CD4-positive, alpha-beta T cell treated with Interleukin-21 for 1 hour (primary cell): ENCODE measurements around the gene TFB1M.

Experiments
- DNase-seq: peaks from one replicate; pipeline ENCODE4 v3.0.0-alpha.2; 2020

Gene TFB1M

DNA sequence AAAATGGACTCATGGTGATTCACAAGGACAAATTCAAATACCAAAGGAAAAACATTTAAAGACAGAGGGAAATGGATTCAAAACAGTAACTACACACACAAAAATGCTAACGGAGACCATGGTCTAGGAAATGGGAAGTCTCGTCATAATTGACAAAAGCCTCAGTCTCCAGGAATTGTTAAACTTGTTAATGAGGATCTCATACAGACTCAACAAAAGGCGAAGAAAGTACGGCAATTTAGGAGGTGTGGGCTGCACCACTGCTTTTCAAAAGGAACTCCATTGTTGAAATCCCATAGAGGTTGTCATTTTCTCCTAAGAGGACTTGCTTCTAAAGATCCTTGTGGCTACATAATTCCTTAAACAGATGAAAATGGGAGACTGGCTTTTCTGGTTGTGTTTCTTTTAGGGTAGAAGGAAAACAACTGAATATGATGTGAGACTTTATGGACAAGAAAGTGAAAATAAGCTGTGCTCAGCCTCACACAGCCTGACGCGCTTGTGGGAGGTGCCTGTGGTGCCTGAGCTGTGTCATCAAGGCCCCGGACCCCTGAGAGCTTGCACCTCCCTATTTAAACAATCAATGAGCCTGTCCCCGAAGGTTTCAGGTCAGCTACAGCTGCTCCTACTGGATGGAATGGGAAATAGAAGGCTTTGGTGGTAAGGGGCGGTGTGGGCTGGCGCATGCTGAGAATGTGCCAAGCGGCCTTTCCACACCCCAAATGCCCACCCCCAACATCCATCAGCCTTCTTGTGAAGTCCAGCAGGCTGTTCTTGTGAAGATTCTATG, 53.0 kb downstream of the TFB1M start:
- DNase-seq, result no peak

DNA sequence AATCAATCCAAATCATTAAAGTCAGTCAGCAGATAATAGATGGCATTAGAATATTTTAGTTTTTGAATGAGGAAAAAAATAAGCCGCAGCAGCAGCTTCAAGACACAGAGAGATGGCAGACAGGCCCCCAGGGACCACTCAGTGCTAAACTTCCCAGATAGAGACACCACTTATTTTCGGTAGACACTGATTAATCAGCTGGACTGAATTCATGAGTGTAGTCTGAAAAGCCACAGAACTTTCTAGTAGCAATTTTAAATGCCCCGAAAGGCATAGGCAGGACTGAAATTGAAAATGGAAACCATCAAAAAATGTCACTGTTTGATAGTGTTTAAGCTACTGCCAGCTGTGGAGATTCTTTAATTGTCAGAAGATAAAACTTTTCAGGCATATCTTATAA, 53.6 kb downstream of the TFB1M start:
- no peak for DNase-seq

DNA sequence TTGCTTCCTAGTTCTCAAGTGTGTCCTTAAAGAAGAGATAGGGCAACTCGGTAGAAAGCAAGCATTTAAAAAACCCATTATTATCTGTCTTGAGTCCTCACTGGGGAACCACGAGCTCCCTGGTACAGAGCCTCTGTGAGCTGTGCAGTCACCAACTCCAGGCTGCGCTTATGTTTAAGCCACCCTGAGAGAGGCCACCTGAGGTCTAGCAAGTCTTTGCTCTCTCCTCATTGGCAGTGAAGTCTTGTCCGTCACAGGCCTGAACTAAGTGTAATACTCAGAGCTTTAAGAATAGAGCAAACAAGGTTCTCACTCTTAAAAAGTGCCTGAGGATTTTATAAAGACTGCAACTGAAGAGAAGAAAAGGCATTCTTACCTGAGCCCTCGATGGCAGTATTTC, 54.4 kb downstream of the TFB1M start:
- DNase-seq, result no peak

DNA sequence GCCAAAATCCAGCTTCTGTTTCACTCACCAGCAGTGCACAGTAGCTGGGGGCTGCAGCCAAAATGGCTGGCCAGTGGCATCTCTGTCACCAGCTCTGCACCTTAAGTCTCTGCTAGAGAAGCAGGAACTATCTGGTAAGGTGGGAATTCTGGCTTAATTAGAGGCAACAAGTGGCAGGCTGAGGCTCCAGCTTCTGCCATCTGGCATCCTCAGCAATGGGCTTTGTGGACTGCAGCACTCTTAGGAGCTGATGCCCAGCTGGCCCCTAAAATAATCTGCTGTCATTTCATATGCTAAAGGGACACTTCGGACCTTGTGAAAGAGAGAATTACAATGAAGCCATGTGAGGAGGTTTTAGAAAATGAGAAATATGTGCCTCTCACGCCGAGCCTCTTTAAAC, 55.1 kb downstream of the TFB1M start:
- DNase-seq, result no peak

DNA sequence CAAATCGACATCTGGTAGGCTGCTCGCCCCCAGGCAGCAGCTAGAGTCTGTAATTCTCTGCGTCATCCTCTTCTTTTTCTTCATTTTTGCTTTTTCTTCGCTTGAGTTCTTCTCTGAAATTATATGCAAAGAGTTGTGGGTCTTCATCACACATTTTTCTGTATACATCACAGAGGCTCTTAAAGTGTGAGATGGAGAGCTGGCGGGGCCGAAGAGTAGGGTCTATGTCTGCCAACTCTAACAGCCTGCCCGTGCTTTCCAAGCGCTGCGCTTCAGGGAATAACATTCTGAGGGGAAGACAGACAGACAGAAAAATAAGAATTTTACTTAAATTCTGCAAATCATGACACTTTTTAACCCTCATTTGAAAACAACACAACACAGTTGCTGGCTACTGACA, 56.5 kb downstream of the TFB1M start:
- DNase-seq, result no peak

DNA sequence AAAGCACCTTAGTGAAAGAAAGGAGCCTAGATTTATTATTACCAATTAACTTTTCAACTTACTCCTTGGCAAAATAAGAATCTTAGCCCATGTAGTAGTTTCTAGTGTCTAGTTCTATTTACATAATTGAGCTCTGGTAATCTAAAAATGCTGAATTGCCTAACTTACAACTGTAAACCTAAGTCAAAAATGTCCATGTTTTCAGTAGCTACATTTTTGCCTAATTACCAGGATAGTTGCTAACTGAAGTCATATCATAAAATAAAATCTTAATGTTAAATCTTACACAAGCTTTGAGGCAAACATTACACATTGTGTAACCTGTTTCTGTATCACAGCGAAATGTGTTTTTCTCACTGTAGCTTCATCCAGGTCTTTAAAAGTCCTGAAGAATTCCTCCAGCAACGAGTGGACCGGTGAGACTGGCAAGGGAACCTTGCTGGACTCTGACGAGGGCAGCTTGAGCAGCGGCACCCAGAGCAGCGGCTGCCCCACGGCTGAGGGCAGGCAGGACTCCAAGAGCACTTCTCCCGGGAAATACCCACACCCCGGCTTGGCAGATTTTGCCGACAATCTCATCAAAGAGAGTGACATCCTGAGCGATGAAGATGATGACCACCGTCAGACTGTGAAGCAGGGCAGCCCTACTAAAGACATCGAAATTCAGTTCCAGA, 58.0 kb downstream of the TFB1M start:
- DNase-seq, result no peak

DNA sequence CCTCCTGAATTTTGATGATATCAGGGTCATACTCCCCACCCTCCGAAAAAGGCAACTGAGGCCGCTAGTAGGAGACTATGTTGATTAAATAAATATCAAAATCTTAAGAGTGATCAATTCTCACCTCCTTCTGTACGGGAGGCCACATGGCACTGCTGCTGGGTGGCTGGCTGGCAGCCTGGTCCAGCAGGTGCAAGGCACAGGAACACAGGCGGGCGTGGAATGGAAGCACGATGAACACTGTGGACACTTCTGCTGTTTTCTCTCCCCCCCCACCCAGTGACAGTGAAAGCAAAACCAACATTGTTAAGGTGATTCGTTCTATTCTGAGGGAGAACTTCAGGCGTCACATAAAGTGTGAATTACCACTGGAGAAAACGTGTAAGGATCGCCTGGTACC, 60.1 kb downstream of the TFB1M start:
- no peak for DNase-seq

DNA sequence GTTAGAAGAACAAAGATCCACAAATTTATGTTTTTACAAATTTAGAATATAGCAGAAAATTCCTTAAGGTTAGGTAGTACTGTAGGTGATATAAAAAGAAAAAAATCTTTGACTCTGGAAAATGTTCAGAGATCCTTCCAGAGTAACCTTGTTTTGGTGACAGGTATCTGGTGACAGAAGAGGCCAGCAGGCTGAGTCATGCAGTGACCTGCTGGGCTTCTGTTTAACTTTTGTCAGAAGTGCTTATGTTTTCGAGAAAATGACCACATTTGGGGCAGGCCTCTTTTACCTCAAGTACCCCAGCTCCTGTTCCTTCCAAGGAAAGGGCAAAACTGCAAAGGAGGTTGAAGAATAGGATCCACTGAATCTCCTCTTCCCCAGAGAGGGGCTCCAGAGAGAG, 60.9 kb downstream of the TFB1M start:
- no peak for DNase-seq

DNA sequence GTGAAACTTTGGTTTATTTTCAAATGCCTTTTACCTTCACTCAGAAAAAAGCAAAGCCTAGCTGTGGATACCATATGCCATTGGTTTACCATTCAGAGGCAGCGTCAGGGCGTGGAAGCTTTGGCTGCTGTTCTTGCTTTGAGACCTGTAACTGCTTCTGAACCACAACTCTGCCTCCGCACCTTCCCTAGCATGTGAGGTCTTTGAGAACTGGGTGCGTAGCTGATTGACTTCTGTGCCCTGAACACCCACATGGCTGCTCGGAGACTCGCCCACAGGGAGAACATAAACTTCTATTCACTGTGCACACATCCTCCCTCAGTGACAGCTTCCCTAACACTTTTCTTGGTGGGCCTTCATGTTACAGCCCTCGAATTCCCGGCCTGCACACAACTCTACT, 61.7 kb downstream of the TFB1M start:
- no peak for DNase-seq

DNA sequence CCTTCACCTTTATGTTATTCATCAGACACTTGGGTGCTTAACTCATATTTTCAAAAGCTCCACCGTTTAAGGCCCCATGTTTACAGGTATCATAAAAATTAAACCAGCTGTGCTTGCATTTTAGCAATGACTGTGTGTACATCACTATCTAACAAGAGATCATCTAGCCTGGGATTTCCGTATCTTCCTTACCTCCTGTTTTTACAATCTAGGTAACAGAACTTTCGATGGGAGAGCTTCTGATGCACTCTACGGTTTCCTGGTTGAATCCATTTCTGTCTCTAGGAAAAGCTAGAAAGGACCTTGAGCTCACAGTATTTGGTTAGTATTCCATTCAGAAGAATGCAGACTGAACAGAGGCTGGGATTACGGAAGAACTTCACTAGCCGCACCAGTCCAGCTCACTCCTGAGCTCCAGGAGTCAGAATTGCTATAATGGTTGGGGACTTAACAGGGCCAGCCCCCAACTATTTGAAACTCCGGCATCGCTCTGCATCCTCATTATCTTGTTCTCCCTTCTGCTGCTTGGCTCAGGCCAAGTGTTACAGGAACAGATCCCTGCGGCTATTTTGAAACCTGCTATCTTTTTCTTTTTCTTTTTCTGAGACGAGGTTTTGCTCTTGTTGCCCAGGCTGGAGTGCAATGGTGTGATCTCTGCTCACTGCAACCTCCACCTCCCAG, 63.4 kb downstream of the TFB1M start:
- no peak for DNase-seq

DNA sequence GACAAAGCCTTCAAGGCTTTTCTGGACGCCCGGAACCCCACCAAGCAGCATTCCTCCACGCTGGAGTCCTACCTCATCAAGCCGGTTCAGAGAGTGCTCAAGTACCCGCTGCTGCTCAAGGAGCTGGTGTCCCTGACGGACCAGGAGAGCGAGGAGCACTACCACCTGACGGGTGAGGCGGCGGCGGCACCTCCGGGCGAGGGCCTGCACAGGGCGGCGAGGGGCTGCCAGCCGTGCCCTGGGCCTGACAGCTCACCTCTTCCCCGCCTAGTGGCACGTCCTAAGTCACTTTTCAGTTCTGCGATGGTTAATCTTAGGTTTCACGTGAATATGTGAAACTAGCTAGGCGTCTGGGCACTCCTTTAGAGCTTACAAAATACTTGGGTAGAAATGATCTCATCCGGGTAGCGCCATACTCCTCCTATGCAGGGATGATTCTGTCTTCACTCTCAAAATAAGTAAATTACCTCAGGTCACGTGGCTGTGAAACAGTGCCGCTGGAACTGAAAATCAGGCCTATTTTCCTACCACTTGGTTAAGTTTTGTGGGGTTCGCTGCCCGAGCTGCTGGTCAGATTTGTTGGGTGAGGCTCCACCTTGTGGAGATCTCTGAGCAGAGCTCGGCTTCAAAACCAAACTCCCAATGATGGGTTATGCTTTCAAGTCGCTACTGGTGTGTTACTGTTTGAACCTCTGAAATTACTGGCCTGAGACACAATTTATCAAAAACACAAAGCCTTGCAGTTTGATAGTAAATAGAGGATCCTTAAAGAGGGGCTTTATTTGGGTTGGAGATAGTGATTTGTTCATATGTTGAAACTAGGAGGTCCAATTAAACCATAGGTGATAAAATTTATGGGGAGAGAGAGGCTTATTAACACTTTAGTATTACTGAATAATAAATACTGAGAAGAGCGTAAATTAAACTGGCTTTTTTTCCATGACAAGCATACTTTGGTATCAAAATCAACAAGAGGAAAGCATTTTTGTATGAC, 66.0 kb downstream of the TFB1M start:
- peak; percentile 22 for DNase-seq

DNA sequence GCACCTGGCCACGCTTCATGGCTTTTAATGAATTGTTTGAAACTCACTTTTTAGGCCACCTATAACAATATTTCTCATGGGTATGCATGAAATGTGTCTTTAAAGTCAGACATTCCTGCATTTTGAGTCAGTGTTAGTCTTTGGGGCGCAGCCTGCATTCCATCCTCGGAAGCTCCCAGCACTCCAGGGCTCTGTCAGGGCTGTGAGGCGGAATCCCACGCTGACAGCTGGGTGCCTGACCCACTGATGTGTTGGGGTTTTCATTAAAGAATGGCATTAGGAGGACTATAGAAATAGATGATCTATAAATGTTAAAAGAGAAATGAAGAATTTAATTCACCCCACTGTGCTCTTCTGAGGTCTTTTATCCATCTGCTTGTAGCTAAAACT, 66.7 kb downstream of the TFB1M start:
- no peak for DNase-seq

DNA sequence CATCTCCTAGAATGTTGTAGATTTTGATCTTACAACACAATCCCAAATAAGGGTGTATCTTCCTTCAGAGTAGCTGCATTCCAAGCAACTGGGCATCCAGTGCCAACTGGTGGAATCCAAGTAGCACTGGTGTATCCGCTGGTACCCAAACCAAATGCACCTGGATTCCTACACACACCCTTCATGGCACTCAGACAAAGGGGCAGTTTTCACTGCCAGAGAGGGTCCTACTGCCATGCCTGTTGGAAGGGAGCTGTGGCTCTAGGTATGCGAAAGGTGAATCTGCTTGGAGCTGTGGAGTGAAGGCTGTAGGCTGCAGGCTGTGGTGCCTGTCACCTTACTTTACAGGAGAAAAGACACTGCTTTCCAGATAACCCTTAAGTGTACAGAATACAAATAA, 67.5 kb downstream of the TFB1M start:
- no peak for DNase-seq

DNA sequence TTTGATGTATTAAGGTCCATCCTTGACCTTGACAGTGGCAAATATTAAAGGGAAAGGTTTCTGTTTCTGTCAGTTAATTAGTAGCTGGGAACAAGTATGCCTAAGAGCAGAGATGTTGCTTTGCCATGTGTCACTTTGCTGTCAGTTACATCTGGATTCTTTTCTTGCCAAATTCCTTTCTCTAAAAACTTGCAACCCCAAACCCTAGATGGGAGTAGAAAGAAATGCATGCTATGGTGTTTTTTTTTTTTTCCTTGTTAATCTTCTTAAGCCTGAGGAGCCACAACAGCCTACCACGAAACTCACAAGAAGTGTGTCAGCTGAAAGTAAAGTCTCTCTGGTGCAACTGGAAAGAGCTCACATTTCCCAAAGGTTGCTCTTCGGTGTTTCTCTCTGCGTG, 68.5 kb downstream of the TFB1M start:
- no peak for DNase-seq

DNA sequence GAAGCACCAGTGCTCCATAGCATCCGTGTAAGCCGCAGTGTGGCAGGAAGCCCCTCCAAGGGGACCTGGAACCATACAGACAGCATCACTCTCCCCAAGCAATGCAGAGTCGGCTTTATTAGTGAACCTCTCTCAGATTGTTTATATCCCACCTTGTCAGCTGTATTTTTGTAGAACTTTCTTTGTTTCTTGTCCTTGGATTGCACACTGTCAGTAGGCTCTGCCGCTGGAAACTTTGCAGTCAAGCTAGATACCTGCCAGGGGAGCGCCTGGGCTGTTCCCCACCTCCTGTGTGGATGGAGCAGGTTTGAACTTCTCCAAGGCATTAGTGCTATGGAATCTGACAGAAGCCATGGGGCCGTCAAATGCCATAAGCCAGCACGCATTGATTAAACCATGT, 69.1 kb downstream of the TFB1M start:
- no peak for DNase-seq

DNA sequence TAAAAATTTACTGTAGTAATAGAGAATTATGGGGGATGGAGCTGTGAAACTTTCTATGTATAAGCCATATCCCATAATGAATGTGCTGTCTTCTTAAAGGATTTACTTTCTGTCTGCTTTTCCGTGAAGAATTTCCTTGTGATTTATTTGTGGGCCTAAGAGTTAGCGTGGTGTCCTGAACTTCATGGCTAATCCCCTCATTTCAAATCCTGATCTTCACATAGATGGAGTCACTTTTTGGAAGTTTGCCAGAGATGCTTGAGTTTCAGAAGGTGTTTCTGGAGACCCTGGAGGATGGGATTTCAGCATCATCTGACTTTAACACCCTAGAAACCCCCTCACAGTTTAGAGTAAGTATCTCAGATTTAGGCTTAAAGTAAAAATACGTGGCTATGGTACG, 69.8 kb downstream of the TFB1M start:
- DNase-seq, result no peak

DNA sequence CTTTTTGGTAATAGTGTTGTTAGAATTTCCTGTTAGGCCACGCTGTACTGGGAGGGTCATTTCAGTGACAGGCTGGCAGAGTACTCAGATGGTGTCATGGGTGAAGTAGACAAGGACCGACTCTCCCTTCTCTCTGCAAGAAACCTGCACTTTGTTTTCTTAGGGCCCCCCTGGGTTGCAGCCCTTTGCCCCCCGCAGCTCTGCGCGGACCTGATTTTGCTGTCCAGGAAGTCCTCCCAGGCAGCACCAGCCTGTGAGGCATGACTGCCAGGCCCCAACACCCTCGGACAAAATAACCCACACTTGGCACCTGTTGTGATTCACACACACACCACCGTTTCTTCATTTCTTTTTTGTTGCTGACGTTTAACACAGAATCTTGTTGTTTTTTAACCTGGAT, 72.3 kb downstream of the TFB1M start:
- no peak for DNase-seq

DNA sequence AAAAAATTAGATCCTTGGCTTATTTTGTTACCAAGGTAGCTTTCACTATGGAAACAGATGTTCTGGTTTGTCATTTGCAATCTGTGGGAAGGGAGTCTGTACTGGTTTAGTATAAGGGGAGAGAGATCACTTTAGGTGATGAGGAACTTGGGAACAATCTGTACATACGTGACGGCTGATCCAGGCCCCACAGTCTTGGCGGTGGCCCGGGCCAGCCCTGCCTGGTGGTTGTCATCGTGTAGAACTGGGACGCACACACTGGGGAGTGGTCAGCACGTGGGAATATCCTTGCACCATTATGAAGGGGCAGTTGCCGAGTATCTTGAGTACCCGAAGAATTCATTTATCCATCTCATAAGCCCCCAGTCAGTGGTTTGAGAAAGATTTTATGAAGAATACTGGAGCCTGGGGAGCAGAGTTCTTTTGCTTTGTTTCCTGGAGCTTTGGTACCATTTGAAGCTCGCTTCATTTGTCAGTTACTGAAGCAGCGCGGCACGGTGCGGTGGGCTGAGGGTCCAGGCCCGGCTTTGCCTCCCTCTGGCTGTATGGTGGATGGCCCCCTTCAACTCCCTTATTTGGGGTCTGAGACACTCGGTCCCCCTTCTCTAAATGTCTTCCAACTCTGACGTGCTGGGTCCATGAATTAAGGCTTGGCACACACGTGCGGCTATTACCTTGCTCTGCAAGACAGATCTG, 73.2 kb downstream of the TFB1M start:
- DNase-seq, result no peak

DNA sequence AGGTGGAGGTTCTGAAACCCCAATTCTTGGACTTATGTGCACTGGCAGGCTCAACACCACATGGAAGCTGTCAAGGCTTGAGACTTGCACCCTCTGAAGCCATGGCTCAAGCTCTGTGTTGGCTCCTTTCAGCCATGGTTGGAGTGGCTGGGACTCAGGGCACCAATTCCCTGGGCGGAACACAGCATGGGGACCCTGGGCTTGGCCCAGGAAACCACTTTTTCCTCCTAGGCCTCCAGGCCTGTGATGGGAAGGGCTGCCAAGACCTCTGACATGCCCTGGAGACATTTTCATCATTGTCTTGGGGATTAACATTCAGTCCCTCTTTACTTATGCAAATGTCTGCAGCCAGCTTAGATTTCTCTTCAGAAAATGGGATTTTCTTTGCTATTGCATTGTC, 76.7 kb downstream of the TFB1M start:
- DNase-seq, result no peak

DNA sequence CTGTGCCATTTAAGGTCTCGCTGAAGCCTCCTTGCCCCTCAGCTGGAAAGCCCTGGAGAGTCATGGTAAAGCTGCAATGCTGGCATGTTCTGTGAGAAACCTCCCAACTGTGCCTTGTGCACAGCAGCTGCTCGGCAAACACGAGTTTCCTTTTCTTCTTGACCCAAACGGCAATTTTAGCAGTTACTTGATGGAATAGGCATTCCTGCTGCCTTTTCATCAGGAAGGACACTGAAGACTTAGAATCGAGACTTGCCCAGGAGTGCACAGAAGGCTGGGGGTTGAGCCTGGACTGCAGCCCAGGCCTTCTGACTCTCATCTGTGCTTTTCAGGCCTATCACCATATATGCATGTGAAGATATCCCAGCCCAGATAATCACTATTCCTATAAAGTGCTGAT, 79.2 kb downstream of the TFB1M start:
- no peak for DNase-seq

DNA sequence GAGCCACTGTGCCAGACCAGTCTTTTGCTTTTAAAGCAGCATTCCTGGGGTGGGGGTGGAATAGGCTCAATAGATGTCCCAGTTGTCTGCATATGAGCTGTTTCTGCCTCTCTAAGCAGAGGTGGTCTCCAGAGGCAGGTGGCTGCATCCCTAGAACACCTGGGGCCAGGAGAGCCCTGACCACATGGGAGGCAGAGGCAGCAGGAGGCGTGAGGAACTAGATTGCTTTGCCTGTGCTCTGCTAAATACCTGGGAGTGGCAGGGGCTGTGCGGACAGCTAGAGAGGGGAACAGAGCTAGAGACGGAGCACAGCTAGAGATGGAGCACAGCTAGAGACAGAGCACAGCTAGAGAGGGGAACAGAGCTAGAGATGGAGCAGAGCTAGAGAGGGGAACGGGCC, 79.6 kb downstream of the TFB1M start:
- DNase-seq, result no peak

DNA sequence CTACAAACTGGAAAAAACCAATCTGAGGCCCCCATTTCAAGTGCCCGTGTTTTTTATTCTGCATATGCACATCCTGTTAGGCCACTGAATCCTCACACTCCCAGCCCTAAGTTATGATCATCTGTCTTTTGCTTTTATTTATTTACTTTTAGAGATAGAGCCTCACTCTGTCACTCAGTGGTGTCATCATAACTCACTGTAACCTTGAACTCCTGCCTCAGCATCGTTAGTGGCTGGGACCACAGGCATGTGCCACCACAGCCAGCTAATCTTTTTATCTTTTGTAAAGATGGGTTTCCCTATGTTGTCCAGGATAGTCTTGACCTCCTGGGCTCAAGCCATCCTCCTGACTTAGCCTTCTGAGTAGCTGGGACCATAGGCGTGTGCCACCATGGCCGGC, 80.1 kb downstream of the TFB1M start:
- DNase-seq, result no peak
